H1 (cell line): ENCODE data around the gene MACC1. TPM values are rescaled to one million over a fixed set of nuclear protein-coding genes. Genes with fewer than 3 reads are reported as not detected.

Experiments used
- CTCF ChIA-PET: fragments of 300-600 bp; sonication (Branson Sonifier 250); formaldehyde crosslinking; loops from one replicate; lab custom pipeline; 2021; ENCODE audit not compliant: partially characterized antibody; lab: Charles Lee
- POLR2A ChIA-PET: fragments of 300-600 bp; sonication (Branson Sonifier 250); formaldehyde crosslinking; loops from one replicate; lab custom pipeline; 2021; ENCODE audit warnings: inconsistent platforms; ENCODE audit not compliant: partially characterized antibody; lab: Charles Lee
- DNase-seq, 2 experiments: peaks; one replicate each; pipeline versions ENCODE4 v3.0.0 to v3.0.0-alpha.2; 2010 to 2022; ENCODE audit warnings: low spot score in 2 of 2, low read depth in 1 of 2, mixed read lengths in 1 of 2
- FAIRE-seq: peaks from 2 replicates; lab custom pipeline; 2011; peaks lifted over from hg19 to GRCh38; lab: Jason Lieb, UNC
- H2AFZ ChIP-seq: 2 replicates; pipeline ENCODE4 v1.8.1; 2012; ENCODE audit warnings: low read length, inconsistent platforms
- H2AK5ac ChIP-seq: 2 replicates; pipeline ENCODE4 v1.6.1; 2013; ENCODE audit warnings: low read depth, low read length
- H2BK120ac ChIP-seq: replicated peaks from 2 replicates; pipeline ENCODE3; 2013; ENCODE audit warnings: low read depth, low read length, inconsistent platforms
- H2BK12ac ChIP-seq: 2 replicates; pipeline ENCODE4 v1.6.1; 2013; ENCODE audit warnings: low read depth, low read length
- H2BK15ac ChIP-seq: 2 replicates; pipeline ENCODE4 v1.6.1; 2013; ENCODE audit warnings: low read length
- H2BK20ac ChIP-seq: 2 replicates; pipeline ENCODE4 v1.6.1; 2013; ENCODE audit warnings: low read length
- H2BK5ac ChIP-seq: 2 replicates; pipeline ENCODE4 v1.6.1; 2013; ENCODE audit warnings: low read depth, low read length
- H3K14ac ChIP-seq: 2 replicates; pipeline ENCODE4 v1.6.1; 2013; ENCODE audit warnings: inconsistent platforms; ENCODE audit not compliant: insufficient read length
- H3K18ac ChIP-seq: 2 replicates; pipeline ENCODE4 v1.6.1; 2013; ENCODE audit warnings: low read length; ENCODE audit errors: extremely low read depth
- H3K23ac ChIP-seq: 2 replicates; pipeline ENCODE4 v1.6.1; 2013; ENCODE audit warnings: inconsistent platforms; ENCODE audit not compliant: insufficient read length
- H3K23me2 ChIP-seq: 2 replicates; pipeline ENCODE4 v1.6.1; 2013; ENCODE audit warnings: low read depth, low read length
- H3K27ac ChIP-seq: 2 replicates; pipeline ENCODE4 v1.6.1; 2011; ENCODE audit warnings: low read depth, low read length, inconsistent platforms
- H3K27me3 ChIP-seq, 4 experiments: replicated peaks in 1 of 4; 1 replicate in 1 of 4; 2 replicates in 3 of 4; pipeline versions ENCODE4 v1.6.1 to v1.8.1; 2011 to 2013; ENCODE audit warnings: low read length in 3 of 4, mild to moderate bottlenecking in 3 of 4, inconsistent platforms in 2 of 4, mixed read lengths in 2 of 4, moderate library complexity in 1 of 4; ENCODE audit not compliant: control insufficient read depth in 3 of 4, insufficient read depth in 3 of 4; ENCODE audit errors: extremely low read depth in 1 of 4
- H3K36me3 ChIP-seq, 4 experiments: 2 replicates each; pipeline versions ENCODE4 v1.6.1 to v1.8.1; 2011 to 2013; ENCODE audit warnings: mild to moderate bottlenecking in 4 of 4, low read length in 3 of 4, moderate library complexity in 2 of 4, control low read depth in 1 of 4, inconsistent platforms in 1 of 4; ENCODE audit not compliant: insufficient read depth in 4 of 4, control insufficient read depth in 2 of 4
- H3K4ac ChIP-seq: replicated peaks from 2 replicates; pipeline ENCODE3; 2013; ENCODE audit warnings: low read length, low read depth, mixed read lengths, inconsistent platforms; ENCODE audit not compliant: insufficient read length
- H3K4me1 ChIP-seq, 4 experiments: replicated peaks in 1 of 4; 1 replicate in 1 of 4; 2 replicates in 3 of 4; pipeline versions ENCODE4 v1.6.1 to v1.8.1; 2011 to 2013; ENCODE audit warnings: low read length in 3 of 4, inconsistent platforms in 2 of 4, mixed read lengths in 1 of 4; ENCODE audit not compliant: insufficient read depth in 4 of 4, control insufficient read depth in 3 of 4
- H3K4me2 ChIP-seq, 2 experiments: 2 replicates each; pipeline versions ENCODE4 v1.6.1 to v1.8.1; 2011 to 2013; ENCODE audit warnings: low read depth in 2 of 2, low read length in 2 of 2, control low read depth in 1 of 2, inconsistent platforms in 1 of 2, mild to moderate bottlenecking in 1 of 2; ENCODE audit not compliant: insufficient read depth in 1 of 2
- H3K4me3 ChIP-seq, 4 experiments: fragments of 200-600, 300-600 bp in 1 of 4; sonication (generic), shearing (Covaris generic), sonication (Bioruptor Twin) in 1 of 4; 2 replicates each; pipeline versions ENCODE4 v1.5.1 to v1.8.1; 2011 to 2016; ENCODE audit warnings: low read length in 4 of 4, low read depth in 3 of 4, control low read depth in 2 of 4, inconsistent platforms in 2 of 4, mild to moderate bottlenecking in 2 of 4, mixed read lengths in 1 of 4, moderate library complexity in 1 of 4; ENCODE audit not compliant: insufficient read depth in 2 of 4; ENCODE audit errors: extremely low read depth in 1 of 4
- H3K56ac ChIP-seq: replicated peaks from 2 replicates; pipeline ENCODE3; 2013; ENCODE audit warnings: low read depth, mild to moderate bottlenecking, mixed read lengths, low read length, inconsistent platforms; ENCODE audit not compliant: insufficient read length
- H3K79me1 ChIP-seq: 2 replicates; pipeline ENCODE4 v1.6.1; 2013; ENCODE audit warnings: low read depth, low read length, control low read depth
- H3K79me2 ChIP-seq, 2 experiments: 2 replicates each; pipeline versions ENCODE4 v1.6.1 to v1.8.1; 2012 to 2013; ENCODE audit warnings: low read length in 2 of 2, mild to moderate bottlenecking in 2 of 2, inconsistent platforms in 1 of 2; ENCODE audit not compliant: insufficient read depth in 2 of 2, control insufficient read depth in 1 of 2
- H3K9ac ChIP-seq, 4 experiments: replicated peaks in 1 of 4; 1 replicate in 1 of 4; 2 replicates in 3 of 4; pipeline versions ENCODE4 v1.6.1 to v1.8.1; 2011 to 2013; ENCODE audit warnings: low read depth in 3 of 4, low read length in 3 of 4, control low read depth in 2 of 4, mild to moderate bottlenecking in 2 of 4, moderate library complexity in 2 of 4, inconsistent platforms in 1 of 4; ENCODE audit errors: extremely low read depth in 1 of 4
- H3K9me3 ChIP-seq, 2 experiments: 2 replicates each; pipeline versions ENCODE4 v1.6.1 to v1.8.1; 2012 to 2013; ENCODE audit warnings: mild to moderate bottlenecking in 2 of 2, moderate library complexity in 2 of 2, control low read depth in 1 of 2, inconsistent platforms in 1 of 2, low read depth in 1 of 2, low read length in 1 of 2, mixed read lengths in 1 of 2; ENCODE audit not compliant: insufficient read depth in 2 of 2
- H4K20me1 ChIP-seq, 2 experiments: replicated peaks in 1 of 2; 2 replicates each; pipeline versions ENCODE3 to v1.8.1; 2011 to 2013; ENCODE audit warnings: inconsistent platforms in 2 of 2, low read length in 2 of 2, mild to moderate bottlenecking in 1 of 2; ENCODE audit not compliant: insufficient read depth in 2 of 2, control insufficient read depth in 1 of 2
- H4K5ac ChIP-seq: 2 replicates; pipeline ENCODE4 v1.6.1; 2013; ENCODE audit warnings: low read length, low read depth, mixed read lengths, inconsistent platforms; ENCODE audit not compliant: insufficient read length
- H4K8ac ChIP-seq: 2 replicates; pipeline ENCODE4 v1.8.0; 2013; ENCODE audit warnings: mild to moderate bottlenecking, moderate library complexity, low read length, inconsistent platforms; ENCODE audit not compliant: insufficient read depth; ENCODE audit errors: extremely low read depth
- H4K91ac ChIP-seq: replicated peaks from 2 replicates; pipeline ENCODE3; 2013; ENCODE audit warnings: low read length, mixed read lengths, inconsistent platforms; ENCODE audit not compliant: insufficient read length
- BRCA1 ChIP-seq: IDR thresholded peaks from 2 replicates; pipeline ENCODE4 v1.6.1; 2012; ENCODE audit warnings: low read depth, low read length, improper control_type of control experiment
- TAF1 ChIP-seq: IDR thresholded peaks from 2 replicates; pipeline ENCODE4 v1.6.1; 2011; ENCODE audit warnings: mild to moderate bottlenecking, low read depth, low read length
- WGBS, 2 experiments: shearing (Covaris generic) in 1 of 2; methylation state at CpG; one replicate each; pipeline versions ENCODE4 v1.1.6 to v1.1.7; 2013 to 2015; ENCODE audit warnings: low lambda C conversion rate in 2 of 2, mixed read lengths in 2 of 2, inconsistent platforms in 1 of 2, low coverage in 1 of 2, missing lambda C conversion rate in 1 of 2; ENCODE audit not compliant: insufficient replicate concordance in 2 of 2, insufficient coverage in 1 of 2, insufficient read length in 1 of 2; ENCODE audit errors: extremely low coverage in 1 of 2, missing lambda C conversion rate in 1 of 2; 5-methylcytosine and 5-hydroxymethylcytosine counted together
- polyA plus RNA-seq, 7 experiments: library from polyadenylated mRNA; depleted of rRNA in 3 of 7; stranded (reverse) in 5 of 7; unstranded in 2 of 7; fragments of >200 nt in 5 of 7; fragments of 200-250 nt in 2 of 7; gene quantifications; 1 replicate in 5 of 7; 2 replicates in 1 of 7; 4 replicates in 1 of 7; pipeline versions ENCODE4 v1.2.1 to v1.2.3, GENCODE V29; 2011 to 2013; ENCODE audit warnings: missing spikeins in 2 of 7, mixed read lengths in 2 of 7
- total RNA-seq: library from RNA; stranded (reverse); fragmentation: NEBNext Ultra II Directional; extraction: Animal tissue kit (Norgen Biotek cat#: 25700); gene quantifications from 2 replicates; pipeline ENCODE4 v1.2.1, GENCODE V29; 2021

The MACC1 gene
- total and polyA plus RNA-seq, 2 of the 8 experiments (the other 6 are each of a cell fraction or from before 2014, with no cell fraction given): 2.0 to 17.2 TPM

- ChIA-PET CTCF (interaction anchor here (0.7 to 1.6 kb wide), 6 partner anchors 12 to 88 kb away, joined by 3 to 8 read pairs (median 3); no protein-coding TSS in a partner anchor), POLR2A (no interaction called here)
- FAIRE-seq (no peak), DNase-seq (no peak)
- H2AK5ac ChIP-seq: no peak overlapping the region
- H3K36me3 ChIP-seq: peaks cover 0 to 2% (median 0%) of the 10 kb centered on the region in 4 experiments; a peak in 2 of 8 replicates
- H3K14ac ChIP-seq: no peak overlapping the region
- H3K27ac ChIP-seq: no peak overlapping the region
- no peak overlapping the region for H3K9ac ChIP-seq
- WGBS, 2 experiments: 92% methylated on average over 1 of the region's 1 CpG; no CpG with 5 or more reads in 1 of the 2 experiments
- no peaks in the 10 kb centered on the region for H3K23me2 ChIP-seq
- no peak overlapping the region for H3K56ac ChIP-seq
- no peak overlapping the region for H2BK5ac ChIP-seq
- no peak overlapping the region for H4K5ac ChIP-seq
- no peak overlapping the region for H3K4me2 ChIP-seq
- no peak overlapping the region for H2BK120ac ChIP-seq
- H2BK12ac ChIP-seq: no peak overlapping the region
- no peak overlapping the region for H3K4me3 ChIP-seq
- no peak overlapping the region for H2BK15ac ChIP-seq
- H4K20me1 ChIP-seq: no peaks in the 10 kb centered on the region
- no peak overlapping the region for H2BK20ac ChIP-seq
- H3K27me3 ChIP-seq: no peaks in the 10 kb centered on the region
- H3K79me2 ChIP-seq: peaks cover 0 to 15% of the 10 kb centered on the region in 2 experiments; a peak in 1 of 4 replicates
- H3K23ac ChIP-seq: no peak overlapping the region
- H3K79me1 ChIP-seq: no peaks in the 10 kb centered on the region
- TF ChIP-seq TAF1 (no peak), BRCA1 (no peak)
- no peak overlapping the region for H3K4ac ChIP-seq
- H4K91ac ChIP-seq: no peak overlapping the region
- H2AFZ ChIP-seq: no peak overlapping the region
- peaks cover 0 to 2% (median 0%) of the 10 kb centered on the region in 4 experiments; a peak in 1 of 7 replicates for H3K4me1 ChIP-seq
- H3K18ac ChIP-seq: no peak overlapping the region
- peaks cover 20 to 21% of the 10 kb centered on the region in 2 experiments for H3K9me3 ChIP-seq
- no peak overlapping the region for H4K8ac ChIP-seq
These were observed 3.8 kb downstream of the MACC1 start for GRCh38 chr7:20213378-20213777.
